Glomerular endothelial cell (primary cell): Measurements from ENCODE around the gene RNASE13. TPM values are rescaled to one million over a fixed set of nuclear protein-coding genes. Genes with fewer than 3 reads are reported as not detected.
"Not testable (repeated sequence)": the region's sequence is repeated elsewhere in the genome, so short reads cannot be mapped to it uniquely, and the experiment has no call there.

Experiments used
- DNase-seq: peaks from one replicate; pipeline ENCODE4 v3.0.0-alpha.2; 2011; ENCODE audit warnings: low read depth, low spot score; ENCODE audit errors: extremely low read depth
- total RNA-seq: library from RNA; depleted of rRNA; stranded (reverse); fragments of >200 nt; gene quantifications from 2 replicates; pipeline ENCODE4 v1.2.3, GENCODE V29; 2015

The RNASE13 gene
- total RNA-seq, 1 donor from 2014 or later: not detected

DNA sequence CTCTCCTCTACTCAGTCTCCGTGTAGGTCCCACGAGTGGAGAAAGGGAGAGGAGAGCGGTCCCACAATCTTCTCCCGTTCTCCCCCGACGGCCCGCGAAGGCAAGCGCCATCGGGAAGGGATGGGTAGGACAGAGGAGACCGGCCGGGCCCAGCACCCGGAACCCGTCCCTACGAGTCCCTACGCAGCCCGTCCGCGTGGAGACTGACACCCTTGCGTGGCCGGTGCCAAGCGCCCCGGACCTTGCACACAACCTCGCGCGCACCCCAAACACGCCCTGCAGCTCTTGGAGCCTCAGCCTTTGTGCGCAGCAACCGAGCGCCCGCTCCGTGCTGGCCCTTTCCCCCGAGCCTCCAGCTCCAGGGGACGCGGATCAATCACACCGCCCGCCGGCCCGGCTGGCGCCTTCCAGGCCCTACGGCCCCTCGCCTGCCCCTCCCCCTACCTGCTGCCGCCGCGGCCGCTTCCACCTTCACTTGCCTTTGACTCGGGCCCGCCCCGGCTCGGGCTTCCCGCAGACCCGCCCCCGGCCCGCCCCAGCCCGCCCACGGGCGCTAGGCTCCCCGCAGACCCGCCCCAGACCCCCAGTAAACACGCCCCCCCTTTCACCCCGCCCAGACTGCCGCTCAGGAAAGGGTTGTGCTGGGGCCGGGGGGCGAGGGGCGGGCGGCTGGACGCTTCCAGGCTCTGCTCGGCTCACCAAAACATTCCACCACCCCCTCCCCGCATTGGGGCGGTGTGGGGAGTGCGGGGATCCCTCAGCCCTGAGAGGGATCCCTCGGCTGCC lies 9.8 kb downstream of the RNASE13 start, which contains the start of gene NDRG2:
Gene NDRG2 (minus strand): TSS at position 477 of the 786 bp plus-strand sequence. CDS start 1,746 bp downstream, outside the sequence.
- DNase-seq: no peak

- no peak for DNase-seq
These were observed 10.6 kb downstream of the RNASE13 start for GRCh38 chr14:21023817-21024584.

- DNase-seq: no peak
These were observed 11.4 kb downstream of the RNASE13 start for GRCh38 chr14:21023174-21023573.

DNA sequence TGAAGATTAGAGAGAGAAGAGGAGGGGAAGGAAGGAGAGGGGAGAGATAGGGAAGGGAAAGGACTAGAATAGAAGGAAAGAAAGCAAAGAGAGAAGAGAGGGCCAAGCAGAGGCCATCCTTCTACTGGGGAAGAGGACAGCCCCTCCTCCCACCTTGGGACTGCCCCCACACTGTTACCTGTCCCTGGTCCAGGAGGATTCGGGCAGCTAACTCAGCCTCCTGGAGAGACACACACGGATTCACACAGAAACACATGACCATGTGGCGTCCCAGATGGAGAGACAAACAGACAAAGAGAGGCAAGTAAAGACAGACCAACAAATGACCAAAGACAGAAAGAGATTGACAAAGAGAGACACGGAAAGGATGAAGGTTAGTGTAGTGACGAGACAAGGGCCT lies 11.9 kb downstream of the RNASE13 start:
- no peak for DNase-seq

GRCh38 chr14:21020977-21021545 lies 13.5 kb downstream of the RNASE13 start:
- no peak for DNase-seq

- DNase-seq: no peak
These were observed 15.2 kb downstream of the RNASE13 start for GRCh38 chr14:21019366-21019765.

DNA sequence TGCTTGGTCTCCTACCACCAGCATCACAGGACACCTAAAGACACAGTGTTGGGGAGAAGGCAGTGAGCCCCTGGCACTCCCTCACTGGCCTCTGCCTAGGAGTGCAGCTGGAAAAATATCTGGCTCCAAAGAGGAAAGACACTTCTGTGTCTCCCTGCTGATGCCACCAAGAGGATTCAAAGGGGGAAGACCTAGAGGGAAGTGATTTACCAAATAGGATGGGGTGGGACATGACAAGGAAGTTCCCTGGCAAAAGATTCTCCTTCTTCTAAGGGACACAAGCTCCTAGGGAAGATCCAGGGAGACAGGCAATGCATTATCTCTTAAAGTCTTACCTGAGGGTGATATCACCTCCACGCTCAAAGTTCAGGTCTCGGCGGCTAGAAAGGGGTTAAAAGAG lies 15.8 kb downstream of the RNASE13 start:
- no peak for DNase-seq

GRCh38 chr14:21018286-21018685 lies 16.3 kb downstream of the RNASE13 start:
- DNase-seq: no peak

GRCh38 chr14:21017528-21018245 lies 16.9 kb downstream of the RNASE13 start:
- no peak for DNase-seq

- no peak for DNase-seq
These were observed 18.0 kb downstream of the RNASE13 start for GRCh38 chr14:21016413-21017190.

- DNase-seq: no peak
These were observed 19.3 kb downstream of the RNASE13 start for GRCh38 chr14:21015312-21015711.

DNA sequence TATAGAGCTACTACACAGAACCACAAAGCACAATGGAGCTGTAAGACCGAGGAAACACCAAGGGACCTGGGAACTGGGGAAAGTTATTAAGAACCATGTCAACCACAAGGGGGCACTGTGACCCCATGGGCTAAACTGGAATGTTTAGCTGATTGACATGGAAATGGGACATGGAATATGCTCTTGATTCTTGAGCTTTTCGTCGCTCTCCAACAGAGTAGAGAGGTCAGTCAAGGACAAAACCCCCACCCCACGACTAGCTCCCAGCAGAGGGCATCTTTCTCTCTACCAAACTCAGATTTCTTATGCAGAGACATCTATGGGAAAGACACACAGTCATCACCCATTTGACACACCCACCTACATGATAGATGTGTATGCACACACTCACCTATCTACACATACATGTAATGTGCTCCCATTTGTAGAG lies 19.8 kb downstream of the RNASE13 start:
- DNase-seq: peak; percentile 72

DNA sequence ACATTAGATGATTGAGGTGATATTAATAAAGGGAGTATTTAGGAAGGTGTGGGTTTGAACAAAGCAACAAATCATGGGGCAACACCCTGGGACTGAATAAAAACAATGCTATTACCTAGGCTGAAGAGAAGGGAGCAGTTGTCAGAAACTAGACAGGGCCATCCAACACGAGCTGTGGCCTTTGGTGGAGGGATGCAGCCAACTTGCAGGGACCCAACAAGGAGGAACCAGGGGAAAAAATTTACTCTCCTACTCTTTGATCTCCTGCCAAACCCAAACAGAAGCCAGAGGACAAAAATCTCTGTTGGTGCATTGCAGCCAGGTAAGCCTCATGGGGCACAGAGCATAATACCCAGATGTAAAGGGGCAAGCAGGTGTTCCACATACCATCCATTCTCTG lies 23.5 kb downstream of the RNASE13 start:
- no peak for DNase-seq

DNA sequence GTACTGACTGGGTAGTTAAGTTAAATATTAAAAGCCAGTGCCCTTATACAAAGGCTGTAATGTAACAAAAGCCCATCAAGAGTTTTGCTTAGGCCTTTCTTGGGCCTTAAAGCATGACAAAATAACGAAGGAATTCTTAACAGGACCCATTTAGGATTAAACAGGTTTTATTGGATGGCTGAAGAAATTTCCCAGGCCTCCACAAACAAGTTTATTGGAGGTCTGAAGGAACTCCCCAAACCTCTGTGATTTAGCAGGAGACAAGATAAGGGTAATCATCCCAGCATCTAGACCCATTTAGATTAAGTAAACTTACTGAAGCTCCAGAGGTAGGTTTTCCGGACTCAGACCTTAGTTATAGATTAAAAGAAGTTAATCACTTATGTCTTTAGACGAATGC lies 24.9 kb downstream of the RNASE13 start:
- not testable (repeated sequence) for DNase-seq

- DNase-seq: no peak
These were observed 30.7 kb downstream of the RNASE13 start for GRCh38 chr14:21003788-21004346.

GRCh38 chr14:21001218-21001617 lies 33.4 kb downstream of the RNASE13 start:
- DNase-seq: no peak

- no peak for DNase-seq
These were observed 35.0 kb downstream of the RNASE13 start for GRCh38 chr14:20999591-20999990.

GRCh38 chr14:20998674-20999366 lies 35.8 kb downstream of the RNASE13 start, which contains the start of gene SLC39A2:
SLC39A2 (plus strand) TSS chr14:20999293; CDS start chr14:20999447, 154 bp downstream.
- no peak for DNase-seq

DNA sequence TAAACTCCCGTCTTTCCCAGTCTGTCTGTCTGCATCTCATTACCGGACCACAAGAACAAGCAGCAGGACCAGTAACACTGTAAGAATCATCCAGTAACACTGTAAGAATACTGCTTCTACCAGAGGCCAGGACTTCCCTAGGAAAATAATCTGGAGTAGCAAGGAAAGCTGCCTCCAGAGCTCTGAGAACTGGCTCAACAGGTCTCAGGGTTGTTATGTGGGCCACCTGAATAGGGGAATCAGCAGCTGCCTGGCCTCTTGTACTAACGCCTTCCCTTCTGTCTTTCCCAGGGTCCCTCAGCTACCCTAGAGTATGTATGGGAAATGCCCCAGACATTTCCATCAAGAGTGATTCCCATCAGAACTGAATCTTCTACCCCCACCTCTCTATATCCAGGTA lies 36.5 kb downstream of the RNASE13 start:
- DNase-seq: no peak
